Suprapubic skin (tissue), 3 donors: ENCODE results near the gene SH3YL1.

Experiments
- POLR2A ChIP-seq, 2 donors: fragments of 450-650 bp; IDR thresholded peaks; one replicate each; pipeline ENCODE4 v1.6.1; 2017; ENCODE audit warnings: antibody characterized with exemption in 2 of 2, mild to moderate bottlenecking in 2 of 2, moderate library complexity in 2 of 2
- TF ChIP-seq, protein P1 (sequence below), 2 donors: fragments of 200-600 bp in 1 of 2; fragments of 450-650 bp in 1 of 2; sonication (generic) in 1 of 2; IDR thresholded peaks; one replicate each; pipeline ENCODE4 v1.5.1; 2016 to 2019; ENCODE audit warnings: antibody characterized with exemption in 2 of 2, mild to moderate bottlenecking in 1 of 2, moderate library complexity in 1 of 2

DNA sequence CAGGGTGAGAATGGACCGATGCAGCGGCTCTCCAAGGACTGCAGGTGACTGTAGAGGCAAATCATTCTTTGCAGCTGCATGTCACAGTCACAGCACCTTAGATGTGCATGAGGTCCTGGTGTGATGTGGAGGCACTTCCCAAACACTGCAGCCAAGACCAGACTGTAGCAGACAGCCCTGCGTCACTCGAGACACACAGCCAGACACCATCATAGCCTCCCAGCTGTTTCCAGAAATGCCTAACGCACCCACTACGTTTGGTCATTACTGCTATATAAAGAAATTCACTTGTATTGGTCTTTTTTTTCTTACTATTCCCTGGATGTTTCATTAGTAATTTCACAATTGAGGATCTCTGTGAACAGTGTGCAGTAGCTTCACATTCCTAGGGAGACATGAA, 60.9 kb downstream of the SH3YL1 start:
- TF ChIP-seq, protein P1, sequence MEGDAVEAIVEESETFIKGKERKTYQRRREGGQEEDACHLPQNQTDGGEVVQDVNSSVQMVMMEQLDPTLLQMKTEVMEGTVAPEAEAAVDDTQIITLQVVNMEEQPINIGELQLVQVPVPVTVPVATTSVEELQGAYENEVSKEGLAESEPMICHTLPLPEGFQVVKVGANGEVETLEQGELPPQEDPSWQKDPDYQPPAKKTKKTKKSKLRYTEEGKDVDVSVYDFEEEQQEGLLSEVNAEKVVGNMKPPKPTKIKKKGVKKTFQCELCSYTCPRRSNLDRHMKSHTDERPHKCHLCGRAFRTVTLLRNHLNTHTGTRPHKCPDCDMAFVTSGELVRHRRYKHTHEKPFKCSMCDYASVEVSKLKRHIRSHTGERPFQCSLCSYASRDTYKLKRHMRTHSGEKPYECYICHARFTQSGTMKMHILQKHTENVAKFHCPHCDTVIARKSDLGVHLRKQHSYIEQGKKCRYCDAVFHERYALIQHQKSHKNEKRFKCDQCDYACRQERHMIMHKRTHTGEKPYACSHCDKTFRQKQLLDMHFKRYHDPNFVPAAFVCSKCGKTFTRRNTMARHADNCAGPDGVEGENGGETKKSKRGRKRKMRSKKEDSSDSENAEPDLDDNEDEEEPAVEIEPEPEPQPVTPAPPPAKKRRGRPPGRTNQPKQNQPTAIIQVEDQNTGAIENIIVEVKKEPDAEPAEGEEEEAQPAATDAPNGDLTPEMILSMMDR (IDR thresholded peaks at IDR 0.05) = no peak
- TF ChIP-seq POLR2A (IDR thresholded peaks at IDR 0.05) = no peak
